GM18517 (cell line): Measurements from ENCODE around the gene FMN1.

Experiments
- ATAC-seq: cut with Tn5 transposase; IDR thresholded peaks from one replicate; pipeline ENCODE4 v1.9.1; 2021; ENCODE audit warnings: mild to moderate bottlenecking, moderate library complexity; ENCODE audit not compliant: unreplicated experiment

Gene FMN1

DNA sequence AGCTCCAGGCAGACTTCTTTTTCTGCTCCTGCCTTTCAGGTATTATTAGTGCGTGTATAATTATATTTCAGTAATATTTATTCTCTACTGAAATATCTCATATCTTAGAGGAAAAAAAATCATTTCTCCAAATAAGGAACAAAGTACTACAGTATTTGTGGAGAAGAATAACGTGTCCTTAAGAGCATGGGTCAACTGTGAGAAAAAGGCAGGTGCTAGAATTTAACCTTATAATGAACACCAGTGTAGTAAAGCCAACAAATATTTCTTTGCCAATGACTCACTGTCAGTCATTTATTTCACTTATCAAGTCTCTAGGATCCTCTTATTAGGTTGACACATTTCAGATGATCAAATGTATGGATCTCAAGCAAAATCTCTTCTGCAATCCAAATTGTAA lies 293.3 kb downstream of the FMN1 start:
- ATAC-seq: no peak

DNA sequence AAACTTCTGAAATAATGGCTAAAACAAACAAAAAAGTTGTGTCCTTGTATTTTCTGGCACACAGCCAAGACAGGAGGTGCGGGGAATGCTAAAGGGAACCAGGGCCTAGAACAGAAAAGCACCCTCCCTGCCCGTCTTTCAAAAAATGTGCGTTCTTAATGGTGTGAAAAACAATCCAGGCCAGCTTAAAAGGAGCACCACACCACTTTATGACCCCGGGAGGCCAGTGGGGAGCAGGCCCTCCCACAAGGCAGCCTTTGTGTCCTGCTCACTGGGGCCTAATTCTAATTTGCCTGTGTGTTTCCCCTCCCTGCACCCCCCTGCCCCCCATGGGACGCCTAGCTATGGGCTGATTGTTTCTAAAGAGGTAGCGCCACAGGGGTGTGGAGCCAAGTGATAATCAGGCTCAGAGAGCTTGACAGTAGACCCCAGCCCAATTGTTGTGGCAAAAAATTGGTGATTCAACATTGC lies 295.4 kb downstream of the FMN1 start:
- ATAC-seq: no peak

DNA sequence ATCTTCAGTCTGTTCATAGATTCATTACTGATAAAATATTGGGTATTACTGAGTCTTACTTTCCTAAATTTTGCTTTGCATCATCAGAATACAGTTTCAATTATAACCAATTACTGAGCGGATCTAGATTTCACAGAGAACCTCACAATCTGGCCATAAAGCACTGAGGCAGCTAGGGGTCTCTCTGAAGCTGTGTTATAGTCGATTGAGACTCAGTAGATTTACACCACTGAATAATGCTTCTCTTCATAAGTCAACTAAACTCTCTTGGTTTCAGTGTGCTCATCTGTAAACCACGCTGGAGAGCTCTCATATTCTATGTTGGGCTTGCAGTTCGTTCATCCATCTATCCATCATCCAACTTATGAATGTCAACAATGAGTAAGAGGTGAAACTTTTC lies 296.1 kb downstream of the FMN1 start:
- no peak for ATAC-seq

DNA sequence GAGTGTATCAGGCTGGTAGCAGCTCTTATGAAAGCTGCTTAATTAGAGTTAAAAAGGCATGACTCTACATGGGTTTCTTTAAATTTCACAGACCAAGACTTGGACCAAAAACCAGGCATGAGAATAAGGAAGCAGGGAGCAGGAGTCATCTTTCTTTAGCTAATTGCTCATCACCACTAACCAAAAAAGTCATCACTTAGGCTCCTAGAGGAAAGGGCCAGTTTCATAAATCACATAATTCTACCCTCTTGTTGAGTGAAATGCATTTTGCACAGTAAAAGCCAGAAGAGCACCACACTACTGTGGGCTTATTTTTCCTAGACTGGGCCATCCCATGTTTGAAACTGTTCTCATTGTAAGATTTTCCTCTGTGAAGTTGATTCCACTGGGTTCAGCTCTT lies 301.1 kb downstream of the FMN1 start:
- no peak for ATAC-seq

DNA sequence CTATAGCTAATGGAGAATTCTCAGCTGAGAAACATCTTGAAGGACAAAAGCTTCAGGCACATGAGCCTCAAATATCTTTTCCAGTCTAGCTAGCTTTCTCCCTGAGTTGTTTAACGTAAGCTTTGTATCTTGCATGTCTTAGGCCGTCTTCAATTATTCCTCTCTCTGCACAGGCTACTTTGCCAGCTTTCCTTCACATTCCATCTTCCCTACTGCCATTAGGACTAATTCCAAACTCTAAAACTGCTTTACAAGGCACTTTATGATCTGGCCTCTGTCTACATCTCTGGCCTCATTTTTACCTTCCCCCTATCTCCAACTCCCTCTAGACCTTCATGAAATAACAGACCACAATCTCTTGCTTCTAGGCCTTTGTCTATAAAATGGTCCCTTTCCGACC lies 305.3 kb downstream of the FMN1 start:
- no peak for ATAC-seq

DNA sequence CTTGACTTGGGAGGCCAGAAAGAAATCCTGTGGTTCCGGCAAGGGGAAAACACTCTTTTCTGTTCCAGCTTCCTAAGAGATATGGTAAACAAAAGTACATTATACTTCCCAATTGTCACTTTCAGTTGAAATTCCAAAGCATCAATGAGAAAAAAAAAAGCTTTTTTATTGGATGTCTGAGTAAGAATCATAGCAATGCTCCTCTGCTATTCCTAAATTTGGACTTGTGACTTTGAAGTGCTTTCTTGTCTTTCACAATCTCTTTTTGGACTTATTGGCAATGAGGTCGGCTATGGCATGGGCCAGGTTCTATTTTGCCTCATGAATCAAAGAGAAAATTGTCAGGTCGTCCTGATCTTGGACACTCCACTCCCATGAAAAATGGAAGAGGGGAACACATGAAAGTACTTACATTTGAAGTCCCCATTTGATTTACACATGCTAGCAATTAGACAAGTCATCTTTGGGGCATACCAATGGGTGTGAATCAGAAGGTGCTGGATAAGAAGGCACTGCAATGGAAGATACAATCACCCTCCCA lies 306.2 kb downstream of the FMN1 start:
- no peak for ATAC-seq

DNA sequence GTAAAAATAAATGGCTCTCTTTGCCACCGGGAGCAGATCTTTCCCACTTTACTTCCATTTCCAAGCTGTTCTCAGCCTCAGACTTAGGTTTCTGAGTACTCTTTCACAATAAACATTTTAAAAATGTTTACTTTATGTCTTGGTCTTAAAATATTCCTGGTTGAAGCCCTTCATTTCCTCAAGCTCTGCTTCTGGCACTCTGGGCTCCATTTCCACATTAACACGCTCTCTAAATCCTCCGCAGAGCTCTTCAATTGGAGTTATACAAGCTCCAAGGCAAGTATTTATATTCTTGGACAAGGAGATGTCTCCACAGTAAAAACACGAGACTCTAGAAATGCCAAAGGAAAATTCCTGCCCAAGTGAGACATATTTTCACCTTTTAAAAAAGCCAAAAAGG lies 307.4 kb downstream of the FMN1 start:
- no peak for ATAC-seq

DNA sequence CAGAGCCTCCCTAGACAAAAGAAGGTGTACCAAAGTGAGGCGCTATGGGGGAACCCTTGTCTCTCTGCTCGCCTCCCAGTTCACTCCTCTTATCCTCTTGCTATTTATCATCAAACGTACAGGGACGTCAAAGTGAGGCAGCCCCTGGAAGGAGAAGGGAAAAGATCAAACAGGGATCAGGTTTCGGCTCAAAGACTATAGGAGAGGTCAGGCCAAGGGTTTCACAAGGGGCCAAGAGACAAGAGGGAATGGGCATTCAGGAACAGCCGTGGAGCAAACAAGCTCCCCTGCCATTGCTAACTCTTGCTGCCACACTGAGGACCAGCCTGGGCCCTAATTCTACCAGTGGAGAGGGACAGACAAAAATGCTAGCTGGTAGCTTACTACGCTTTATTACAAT lies 308.1 kb downstream of the FMN1 start:
- no peak for ATAC-seq

DNA sequence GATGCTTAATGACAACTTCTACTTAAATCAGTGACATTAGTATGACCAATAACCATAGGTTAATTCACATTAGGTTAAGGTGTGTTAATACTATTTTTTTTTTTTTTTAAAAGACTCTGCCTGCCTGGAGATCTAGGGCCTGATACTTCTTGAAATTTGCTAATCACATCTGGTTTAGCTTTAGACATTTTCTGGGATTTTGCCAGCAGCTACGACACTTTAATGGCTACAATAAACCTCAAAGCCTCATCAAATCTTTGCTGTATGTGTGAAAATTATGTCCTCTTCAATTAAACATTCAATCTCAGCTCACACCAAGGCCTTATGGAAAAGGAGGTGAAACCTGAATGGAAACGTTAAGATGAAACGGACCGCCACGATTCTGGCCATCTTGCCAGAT lies 308.8 kb downstream of the FMN1 start:
- ATAC-seq: no peak

DNA sequence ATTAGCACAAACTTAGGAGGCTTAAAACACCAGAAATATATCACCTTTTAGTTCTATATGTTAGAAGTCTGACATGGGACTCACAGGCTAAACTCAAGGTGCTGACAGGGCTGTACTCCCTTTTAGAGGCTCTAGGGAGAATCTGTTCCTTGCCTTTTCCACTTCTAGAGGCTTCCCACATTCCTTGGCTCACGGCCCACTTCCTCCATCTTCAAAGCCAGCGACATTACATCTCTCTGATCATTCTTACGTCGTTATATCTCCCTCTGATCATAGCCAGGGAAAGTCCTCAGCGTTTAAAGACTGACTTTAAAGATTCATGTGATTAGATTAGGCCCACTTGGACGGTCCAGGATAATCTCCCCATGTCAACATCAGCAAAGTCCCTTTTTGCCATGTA lies 310.4 kb downstream of the FMN1 start:
- ATAC-seq: no peak

DNA sequence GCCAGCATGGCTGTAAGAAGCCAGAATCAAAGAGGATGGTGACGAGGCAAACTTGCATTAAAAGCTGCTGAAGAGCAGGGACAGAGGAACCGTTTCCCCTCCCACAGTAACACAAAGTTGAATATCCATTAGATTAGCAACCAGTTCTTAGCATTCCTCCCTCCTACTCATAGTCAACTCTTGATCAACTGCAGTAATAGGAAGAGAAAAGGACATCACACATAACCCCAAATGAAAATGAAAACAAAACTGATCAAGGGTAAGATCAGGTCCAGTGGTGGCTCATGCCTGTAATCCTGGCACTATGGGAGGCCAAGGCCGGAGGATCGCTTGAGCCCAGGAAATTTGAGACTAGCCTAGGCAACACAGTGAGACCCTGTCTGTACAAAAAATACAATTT lies 311.6 kb downstream of the FMN1 start:
- no peak for ATAC-seq

DNA sequence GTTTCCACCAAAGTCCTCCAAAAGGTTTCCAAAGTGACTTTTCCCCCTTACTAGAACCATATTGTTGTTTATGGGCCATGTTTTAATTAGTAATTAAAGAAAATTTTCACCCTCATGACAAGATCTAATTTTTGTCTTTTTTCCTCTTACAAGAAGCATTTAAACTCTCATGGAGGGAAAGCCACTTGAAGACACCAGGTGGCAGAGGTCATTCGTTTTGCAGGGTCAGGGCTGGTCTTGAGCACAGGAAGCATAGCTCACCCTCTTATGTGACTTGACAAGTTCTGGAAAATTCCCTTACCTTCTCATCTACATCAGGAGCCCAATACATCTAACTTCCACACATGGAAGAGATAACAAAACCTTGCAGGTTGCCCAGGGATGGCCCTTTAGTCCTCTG lies 313.0 kb downstream of the FMN1 start:
- no peak for ATAC-seq

DNA sequence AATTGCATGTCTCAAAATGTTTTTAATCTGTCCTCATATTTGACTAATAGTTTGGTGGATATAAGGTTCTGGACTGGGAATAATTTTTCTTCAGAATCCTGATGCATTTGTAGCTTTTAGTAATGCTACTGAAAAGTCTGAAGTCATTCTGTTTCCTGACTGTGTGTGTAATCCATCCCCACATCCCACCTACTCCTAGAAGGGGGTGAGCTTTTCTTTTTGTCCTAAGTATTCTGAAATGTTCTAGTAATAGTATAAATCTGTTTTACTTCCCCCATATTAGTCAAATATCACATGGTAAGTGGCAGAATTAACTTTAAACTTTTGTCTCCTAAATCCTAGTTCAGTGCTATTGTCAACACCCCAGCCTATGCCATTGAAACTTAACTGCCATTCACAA lies 313.9 kb downstream of the FMN1 start:
- no peak for ATAC-seq

DNA sequence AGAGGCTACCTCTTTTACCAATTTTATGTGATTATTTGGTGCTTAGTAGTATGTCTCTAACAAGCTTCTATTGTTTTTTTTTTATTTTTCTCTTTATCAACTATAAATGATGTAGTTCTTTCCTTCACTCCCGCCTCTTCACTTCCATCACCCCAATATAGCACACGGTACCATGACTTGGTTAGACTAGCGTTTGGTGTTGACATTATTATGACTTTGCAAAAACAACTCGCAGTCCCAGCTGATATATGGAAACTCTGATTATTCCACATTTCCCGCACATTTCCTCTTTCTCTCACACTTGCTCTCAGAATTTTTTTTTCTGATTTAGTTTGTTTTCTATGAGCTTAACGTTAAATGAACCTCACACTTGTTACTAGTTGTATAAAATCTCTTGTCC lies 314.5 kb downstream of the FMN1 start:
- no peak for ATAC-seq

DNA sequence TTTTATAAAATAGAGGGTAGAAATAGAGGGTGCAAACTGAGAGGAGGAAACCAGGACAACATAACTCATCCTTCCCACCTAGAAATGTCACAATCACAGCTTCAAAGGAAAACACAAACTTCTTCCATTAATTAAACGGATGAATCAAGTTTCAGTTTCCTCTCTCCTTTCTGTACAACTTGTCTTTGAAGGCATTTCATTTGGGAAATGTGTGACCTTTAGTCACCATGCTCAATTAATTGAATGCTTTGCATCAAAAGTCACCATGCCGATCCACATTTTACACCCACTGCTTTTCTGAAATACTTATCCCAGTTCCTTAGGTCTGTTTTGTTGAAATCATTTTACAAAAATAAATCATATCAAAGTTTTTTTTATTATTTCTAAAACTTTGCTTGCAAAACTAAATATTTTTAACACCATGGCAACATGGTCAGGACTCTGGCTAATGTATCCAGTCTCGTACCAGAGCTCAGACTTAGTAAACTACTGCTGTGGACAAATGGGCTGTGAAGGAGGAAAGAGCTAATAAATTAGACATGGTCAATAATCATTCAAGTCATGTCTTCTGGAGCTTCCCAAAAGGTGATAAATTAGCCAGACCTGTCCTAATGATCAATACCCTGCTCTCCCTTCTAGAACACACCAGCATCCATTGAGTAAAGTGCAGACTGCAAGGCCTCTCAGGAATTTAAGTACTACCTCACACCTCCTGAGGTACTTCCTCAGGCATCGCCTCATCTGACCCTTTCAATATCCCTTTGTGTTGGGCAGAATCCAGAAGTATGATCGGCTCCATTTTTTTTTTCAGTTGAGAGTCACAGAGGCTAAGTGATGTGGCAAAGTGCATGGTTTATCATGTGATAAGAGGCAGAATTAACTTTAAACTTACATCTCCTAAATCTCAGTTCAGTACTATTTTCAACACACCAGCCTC lies 315.4 kb downstream of the FMN1 start:
- no peak for ATAC-seq

DNA sequence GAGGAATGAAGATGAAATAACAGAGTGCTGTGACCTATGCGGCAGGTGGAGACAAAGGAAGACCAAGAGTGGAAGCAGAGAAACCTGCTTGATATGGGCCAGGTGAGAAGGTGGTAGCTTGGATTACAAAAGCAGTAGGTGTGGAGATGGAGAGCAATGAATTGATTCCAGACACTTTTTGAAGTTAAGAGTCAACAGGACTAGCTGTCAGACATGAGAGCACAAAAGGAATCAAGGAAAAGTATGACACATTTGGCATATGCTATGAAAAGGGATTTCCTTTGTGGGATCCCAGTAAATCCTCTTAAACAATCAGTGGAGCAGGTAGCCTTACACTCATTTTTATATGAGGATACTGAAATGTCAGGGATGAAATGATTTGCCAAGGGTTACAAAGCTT lies 316.2 kb downstream of the FMN1 start:
- ATAC-seq: no peak

DNA sequence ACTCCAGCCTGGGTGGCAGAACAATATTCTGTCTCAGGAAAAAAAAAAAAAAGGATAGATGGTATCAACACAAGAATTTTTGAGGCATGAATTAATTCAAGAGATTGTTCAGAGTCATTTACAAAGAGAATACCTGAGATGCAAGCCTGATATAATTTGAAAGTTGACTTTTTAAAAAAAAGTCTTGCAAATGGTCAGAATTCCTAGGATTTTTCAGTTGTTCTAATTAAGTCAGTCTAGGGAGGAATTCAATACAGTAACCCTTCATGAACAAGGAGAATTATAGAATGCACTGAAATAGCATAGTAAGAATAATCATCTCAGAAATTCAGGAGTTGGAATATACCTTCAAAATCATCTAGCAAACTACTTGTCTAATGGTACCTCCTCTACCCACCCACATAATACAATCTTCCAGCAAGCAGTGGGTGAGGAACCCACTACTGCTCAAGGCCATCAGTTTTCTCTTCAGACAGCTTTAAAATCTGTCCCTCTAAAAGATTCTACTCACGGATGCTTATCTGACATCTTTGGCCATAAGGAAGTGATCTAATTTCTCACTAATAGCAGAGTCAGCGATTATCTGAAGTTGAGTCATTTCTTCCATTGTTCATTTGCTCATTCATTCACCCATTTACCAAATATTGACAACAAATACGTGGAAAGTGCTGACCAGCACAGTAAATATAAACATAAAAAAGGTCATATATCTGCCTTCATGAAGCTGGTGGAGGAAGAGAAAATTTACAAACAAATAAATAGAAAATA lies 317.1 kb downstream of the FMN1 start:
- ATAC-seq: no peak

DNA sequence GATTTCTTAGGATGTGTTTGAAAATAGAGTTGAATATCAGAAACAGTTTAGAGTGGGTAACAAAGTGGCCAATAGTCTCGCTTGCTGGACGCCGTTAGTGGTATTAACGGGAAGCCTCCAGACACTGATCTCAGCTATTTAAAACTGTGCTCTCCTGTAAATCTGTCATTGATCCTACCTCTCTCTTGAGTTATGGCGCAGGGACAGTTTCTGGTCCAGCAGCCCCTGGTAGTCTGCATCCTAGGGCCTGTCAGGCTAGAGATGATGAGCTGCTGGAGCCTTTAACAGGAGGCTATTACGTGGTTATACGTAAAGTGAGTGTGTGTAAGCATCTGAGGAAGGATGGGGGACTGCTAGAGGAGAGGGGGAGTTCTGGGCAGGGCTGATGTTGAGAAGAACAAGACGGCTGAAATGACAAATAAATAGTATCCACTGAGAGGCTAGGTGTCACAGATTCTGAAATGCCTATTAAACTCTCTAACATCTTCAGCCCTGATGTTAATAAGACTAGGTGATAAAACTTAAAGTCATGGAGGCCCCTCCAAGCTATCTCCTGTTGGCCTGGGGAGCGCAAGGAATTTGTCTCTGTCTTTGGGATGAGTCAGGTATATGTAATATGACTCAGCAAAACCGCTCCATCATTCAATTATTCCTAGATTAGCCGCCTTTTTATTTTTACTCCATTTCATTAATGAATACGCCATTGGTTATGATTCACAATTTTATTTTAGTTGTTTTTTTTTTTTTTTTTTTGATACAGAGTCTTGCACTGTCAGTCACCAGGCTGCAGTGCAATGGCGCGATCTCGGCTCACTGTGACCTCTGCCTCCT lies 321.0 kb downstream of the FMN1 start:
- no peak for ATAC-seq

DNA sequence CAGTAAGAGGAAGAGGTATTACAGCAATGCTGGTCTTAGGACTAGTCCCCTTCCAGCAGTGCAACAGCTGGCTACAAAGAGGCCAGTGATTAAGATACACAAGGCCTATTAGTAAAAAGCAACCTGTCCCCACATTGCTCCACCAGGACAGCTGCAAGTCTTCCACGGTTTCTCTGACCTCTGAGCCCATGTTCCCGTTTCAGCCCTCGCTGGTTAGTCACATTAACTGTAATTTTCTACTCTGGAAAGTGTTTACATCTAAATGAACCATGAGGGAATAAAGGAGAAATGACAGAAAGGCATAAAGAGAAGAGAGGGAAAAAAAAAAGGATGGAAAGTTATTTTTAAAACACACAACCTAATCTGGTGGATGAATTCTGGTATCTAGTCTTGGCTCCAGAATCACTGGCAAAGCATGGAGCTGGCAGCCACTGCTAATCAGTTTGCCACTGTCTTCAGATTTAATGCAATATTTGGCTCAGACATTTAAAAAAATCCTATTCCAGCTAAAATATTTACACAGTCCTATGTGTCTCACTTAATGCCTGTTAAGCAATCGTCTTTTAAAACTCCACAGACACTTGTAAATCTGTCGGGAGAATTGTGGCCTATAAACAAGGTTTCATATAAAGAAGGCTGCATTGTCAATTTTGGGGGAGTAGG lies 321.8 kb downstream of the FMN1 start:
- ATAC-seq: no peak

DNA sequence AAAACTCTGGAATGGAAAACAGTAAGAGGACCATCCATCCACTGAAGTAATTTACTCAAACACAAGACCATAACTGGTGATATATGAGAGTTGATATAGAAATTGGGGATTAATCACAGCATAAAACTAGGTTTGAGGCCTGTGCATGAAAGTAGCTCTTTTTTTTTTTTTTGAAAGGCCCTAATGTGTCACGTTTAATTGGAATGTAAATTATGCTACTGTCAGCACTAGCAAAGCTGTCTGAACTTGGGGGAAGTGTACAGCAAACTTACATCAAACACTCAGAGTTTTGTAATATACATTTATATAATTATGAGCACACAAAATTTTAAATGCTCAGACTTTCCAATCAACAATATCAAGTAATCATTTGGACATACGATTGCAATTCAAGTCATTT lies 322.6 kb downstream of the FMN1 start:
- no peak for ATAC-seq
